SU-DHL-6 (cell line): ENCODE data around the gene KIAA1586.

Experiments used
- H2AFZ ChIP-seq: fragments of 200-600 bp; sonication (generic); 2 replicates; pipeline ENCODE4 v1.6.1; 2014; ENCODE audit warnings: low read depth, mild to moderate bottlenecking, moderate library complexity, mixed read lengths, antibody characterized with exemption, low read length; ENCODE audit not compliant: severe bottlenecking
- H3F3A ChIP-seq: fragments of 200-600 bp; shearing (Covaris generic); 2 replicates; pipeline ENCODE4 v1.6.0; 2016; ENCODE audit warnings: antibody characterized with exemption, mild to moderate bottlenecking; ENCODE audit not compliant: insufficient read depth
- H3K27ac ChIP-seq: fragments of 200-600 bp; sonication (generic); 2 replicates; pipeline ENCODE4 v1.5.1; 2016; ENCODE audit warnings: low read depth, mild to moderate bottlenecking, low read length, moderate library complexity, mixed read lengths
- H3K27me3 ChIP-seq: fragments of 200-600 bp; sonication (generic), shearing (Covaris generic); 2 replicates; pipeline ENCODE4 v1.6.0; 2014; ENCODE audit warnings: mild to moderate bottlenecking, low read length
- H3K36me3 ChIP-seq: fragments of 200-600 bp; sonication (generic); 2 replicates; pipeline ENCODE4 v1.6.1; 2014; ENCODE audit warnings: mild to moderate bottlenecking, low read length, mixed read lengths
- H3K4me2 ChIP-seq: fragments of 300-600, 200-600 bp; shearing (Covaris generic), sonication (generic); 2 replicates; pipeline ENCODE4 v1.6.0; 2014; ENCODE audit warnings: low read length, low read depth, mild to moderate bottlenecking; ENCODE audit not compliant: poor library complexity, severe bottlenecking
- H3K4me3 ChIP-seq: fragments of 200-600 bp; sonication (generic); 2 replicates; pipeline ENCODE4 v1.5.1; 2014; ENCODE audit warnings: antibody characterized with exemption, low read length, mild to moderate bottlenecking, mixed read lengths; ENCODE audit not compliant: insufficient read depth, poor library complexity, severe bottlenecking
- H3K79me2 ChIP-seq: fragments of 200-600 bp; sonication (generic); 2 replicates; pipeline ENCODE4 v1.6.1; 2014; ENCODE audit warnings: mild to moderate bottlenecking, low read length, moderate library complexity; ENCODE audit not compliant: insufficient read depth
- H3K9ac ChIP-seq: fragments of 200-600 bp; sonication (generic); 2 replicates; pipeline ENCODE4 v1.7.0; 2014; ENCODE audit warnings: mild to moderate bottlenecking, low read length
- H3K9me2 ChIP-seq: fragments of 200-600 bp; sonication (generic); replicated peaks from 2 replicates; pipeline ENCODE4 v1.6.1; 2014; ENCODE audit warnings: low read length; ENCODE audit not compliant: insufficient read depth
- H3K9me3 ChIP-seq: fragments of 200-600 bp; sonication (generic); 2 replicates; pipeline ENCODE4 v1.6.1; 2014; ENCODE audit warnings: low read length, mixed read lengths; ENCODE audit not compliant: insufficient read depth
- H4K20me1 ChIP-seq: fragments of 200-600 bp; sonication (generic); 2 replicates; pipeline ENCODE4 v1.6.1; 2014; ENCODE audit warnings: low read depth, mild to moderate bottlenecking, antibody characterized with exemption, low read length, moderate library complexity, mixed read lengths
- CTCF ChIP-seq: fragments of 200-600 bp; sonication (generic); IDR thresholded peaks from one replicate; pipeline ENCODE4 v1.5.1; 2017; ENCODE audit warnings: antibody characterized with exemption, mild to moderate bottlenecking, low read length, moderate library complexity; ENCODE audit not compliant: insufficient read depth, poor library complexity, severe bottlenecking
- EZH2phosphoT487 ChIP-seq: fragments of 200-600 bp; sonication (generic), shearing (Covaris generic); conservative IDR thresholded peaks from 2 replicates; pipeline ENCODE4 v1.6.1; 2018; ENCODE audit warnings: mild to moderate bottlenecking, antibody characterized with exemption, low read length, moderate library complexity, mixed read lengths

Gene KIAA1586

GRCh38 chr6:57094689-57095088 lies 48.2 kb downstream of the KIAA1586 start:
- Histone ChIP-seq H3F3A (no peaks in the 10 kb centered on the region; the same call in 1 of the 2 replicates), H4K20me1 (peaks cover 40% of the 10 kb centered on the region), H3K9me3 (no peaks in the 10 kb centered on the region), H3K27ac (no peak overlapping the region), H3K4me2 (no peak overlapping the region), H3K36me3 (peaks cover 48% of the 10 kb centered on the region), H3K27me3 (no peaks in the 10 kb centered on the region), H3K4me3 (no peak overlapping the region), H2AFZ (no peak overlapping the region), H3K79me2 (peaks cover 83% of the 10 kb centered on the region), H3K9ac (no peak overlapping the region), H3K9me2 (no peaks in the 10 kb centered on the region)
- TF ChIP-seq EZH2phosphoT487 (no peak), CTCF (no peak)

GRCh38 chr6:57097596-57097995 lies 51.1 kb downstream of the KIAA1586 start:
- no peaks in the 10 kb centered on the region; the same call in 1 of the 2 replicates for H3F3A ChIP-seq
- no peak overlapping the region for H3K4me2 ChIP-seq
- H3K9me3 ChIP-seq = no peaks in the 10 kb centered on the region
- peaks cover 41% of the 10 kb centered on the region for H4K20me1 ChIP-seq
- H3K79me2 ChIP-seq = peaks cover 98% of the 10 kb centered on the region
- H3K36me3 ChIP-seq = peaks cover 65% of the 10 kb centered on the region
- no peak overlapping the region for H3K9ac ChIP-seq
- no peak overlapping the region for H2AFZ ChIP-seq
- H3K27me3 ChIP-seq = no peaks in the 10 kb centered on the region
- no peak for TF ChIP-seq CTCF
- TF ChIP-seq EZH2phosphoT487 = no peak
- H3K4me3 ChIP-seq = no peak overlapping the region
- no peaks in the 10 kb centered on the region for H3K9me2 ChIP-seq
- no peak overlapping the region for H3K27ac ChIP-seq

- Histone ChIP-seq H4K20me1 (peaks cover 50% of the 10 kb centered on the region), H3K4me3 (no peak overlapping the region), H3K36me3 (peaks cover 85% of the 10 kb centered on the region), H3K27ac (no peak overlapping the region), H3F3A (peaks cover under 1% of the 10 kb centered on the region; the same call in 1 of the 2 replicates), H3K27me3 (no peaks in the 10 kb centered on the region), H3K9ac (no peak overlapping the region), H3K9me2 (no peaks in the 10 kb centered on the region), H3K9me3 (no peaks in the 10 kb centered on the region), H3K79me2 (peaks cover 96% of the 10 kb centered on the region), H2AFZ (no peak overlapping the region), H3K4me2 (no peak overlapping the region)
- TF ChIP-seq CTCF = no peak
- no peak for TF ChIP-seq EZH2phosphoT487
These were observed 56.5 kb downstream of the KIAA1586 start for GRCh38 chr6:57102976-57103375.
